Adrenal gland (tissue), 12 donors: ENCODE measurements around the gene PDE7B. TPM values are rescaled to one million over a fixed set of nuclear protein-coding genes. Genes with fewer than 3 reads are reported as not detected.

Experiments used
- DNase-seq, 7 donors: peaks; one replicate each; pipeline ENCODE4 v3.0.0-alpha.2; 2019 to 2020
- H3K27ac ChIP-seq, 5 donors: fragments of 200-600 bp; sonication (generic) in 4 of 5; 1 replicate in 3 of 5; 2 replicates in 2 of 5; pipeline versions ENCODE4 v1.5.1 to v1.8.0; 2016 to 2020; ENCODE audit warnings: mild to moderate bottlenecking in 1 of 5
- H3K27me3 ChIP-seq: fragments of 200-600 bp; 2 replicates; pipeline ENCODE4 v1.8.0; 2021
- H3K36me3 ChIP-seq, 2 donors: fragments of 200-600 bp; replicated peaks in 1 of 2; 1 replicate in 1 of 2; 2 replicates in 1 of 2; pipeline versions ENCODE4 v1.5.1 to v1.8.0; 2018 to 2022
- H3K4me1 ChIP-seq, 2 donors: fragments of 200-600 bp; replicated peaks in 1 of 2; 1 replicate in 1 of 2; 2 replicates in 1 of 2; pipeline versions ENCODE4 v1.5.1 to v1.8.0; 2018 to 2021
- H3K4me3 ChIP-seq, 4 donors: fragments of 200-600 bp; sonication (generic) in 3 of 4; one replicate each; pipeline ENCODE4 v1.5.1; 2016 to 2018
- H3K9me3 ChIP-seq, 3 donors: fragments of 200-600 bp; sonication (generic) in 1 of 3; replicated peaks in 1 of 3; 1 replicate in 2 of 3; 2 replicates in 1 of 3; pipeline versions ENCODE4 v1.5.1 to v1.8.0; 2016 to 2021
- POLR2A ChIP-seq, 2 donors: fragments of 450-650 bp; IDR thresholded peaks; one replicate each; pipeline ENCODE4 v1.6.1; 2017; ENCODE audit warnings: antibody characterized with exemption in 2 of 2, mild to moderate bottlenecking in 2 of 2, moderate library complexity in 1 of 2
- WGBS, 4 donors: extraction: QIAGEN DNeasy Blood & Tissue Kit in 2 of 4; methylation state at CpG; one replicate each; pipeline versions ENCODE4 v1.1.5 to v1.1.7; 2013 to 2017; 5-methylcytosine and 5-hydroxymethylcytosine counted together
- intact Hi-C, 2 donors: fragments of 100-400 bp; cut with DNase I; formaldehyde crosslinking; loops; one replicate each; pipeline versions ENCODE4 v1.14.1 to v1.15.0; 2022 to 2023
- polyA plus RNA-seq, 3 donors: library from polyadenylated mRNA; stranded (reverse); fragments of 200-250 nt in 2 of 3; fragments of 350-450 nt in 1 of 3; fragmentation: Illumina TruSeq in 1 of 3; extraction: RNeasy Lipid Tissue Mini Kit (QIAGEN cat#74804) in 1 of 3; gene quantifications; one replicate each; pipeline ENCODE4 v1.2.3, GENCODE V29; 2013 to 2014
- total RNA-seq, 9 donors: library from RNA; depleted of rRNA in 4 of 9; stranded (reverse); fragments of >200 nt in 4 of 9; fragments of 120-200 nt in 1 of 9; fragmentation: NEBNext Ultra II Directional in 1 of 9; extraction: Animal tissue kit (Norgen Biotek cat#: 25700) in 1 of 9; gene quantifications; one replicate each; pipeline versions ENCODE4 v1.1.0 to v1.2.4, GENCODE V29; 2013 to 2023
- TF ChIP-seq, protein P1 (sequence below), 6 experiments: fragments of 450-650 bp in 4 of 6; fragments of 200-600 bp in 2 of 6; sonication (generic) in 1 of 6; IDR thresholded peaks; 1 replicate in 5 of 6; 2 replicates in 1 of 6; pipeline versions ENCODE4 v1.5.1 to v1.8.0; 2016 to 2021; ENCODE audit warnings: antibody characterized with exemption in 6 of 6, mild to moderate bottlenecking in 2 of 6, moderate library complexity in 1 of 6
- donor health status: healthy with polysubstance abuse.
- donor health status: Bipolar disorder and iron deficiency.
- donor health status: DM: yes; HTN: yes; CAD: no.
- donor health status: DM: no; HTN: no; CAD: no.
- donor health status: DM: no; HTN: no; CAD: no.
- donor health status: DM: yes; HTN: yes; CAD: no.

The PDE7B gene
- total and polyA plus RNA-seq, 12 donors: 1.3 to 11.5 (median 5.2) TPM

DNA sequence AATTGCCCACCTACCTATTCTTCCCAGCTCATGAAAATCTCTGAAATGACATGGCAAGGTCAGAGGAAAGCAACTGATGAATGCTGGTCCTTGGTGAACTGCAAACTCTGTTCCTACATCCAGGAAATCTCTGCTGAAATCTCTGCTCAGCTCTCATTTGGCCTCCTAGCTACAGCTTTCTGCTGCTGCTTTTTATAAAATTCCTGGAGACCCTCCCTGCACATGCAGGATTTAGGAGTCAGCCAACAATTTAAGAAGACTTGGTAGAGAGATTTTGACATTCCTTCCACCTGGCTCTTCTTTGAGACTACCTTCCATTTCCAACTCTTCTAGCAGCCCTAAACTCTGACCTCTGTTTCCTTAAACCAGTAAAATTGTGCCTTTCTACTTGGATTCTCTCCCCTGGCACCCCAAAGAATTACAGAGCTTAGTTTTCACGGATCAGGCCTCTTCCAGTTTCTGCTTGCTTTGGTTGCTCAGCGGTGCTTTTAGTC lies 55.5 kb downstream of the PDE7B start:
- Histone ChIP-seq H3K27me3 (no peaks in the 10 kb centered on the region), H3K36me3 (no peaks in the 10 kb centered on the region), H3K27ac (no peak overlapping the region), H3K9me3 (no peaks in the 10 kb centered on the region), H3K4me1 (peaks cover 0 to 9% of the 10 kb centered on the region in 2 donors), H3K4me3 (no peak overlapping the region)
- intact Hi-C loops: no loop called here
- WGBS, 4 donors: 66 to 88% (median 86%) methylated on average over 2 of the region's 2 CpGs
- TF ChIP-seq POLR2A (IDR thresholded peaks at IDR 0.05): no peak
- TF ChIP-seq, protein P1, sequence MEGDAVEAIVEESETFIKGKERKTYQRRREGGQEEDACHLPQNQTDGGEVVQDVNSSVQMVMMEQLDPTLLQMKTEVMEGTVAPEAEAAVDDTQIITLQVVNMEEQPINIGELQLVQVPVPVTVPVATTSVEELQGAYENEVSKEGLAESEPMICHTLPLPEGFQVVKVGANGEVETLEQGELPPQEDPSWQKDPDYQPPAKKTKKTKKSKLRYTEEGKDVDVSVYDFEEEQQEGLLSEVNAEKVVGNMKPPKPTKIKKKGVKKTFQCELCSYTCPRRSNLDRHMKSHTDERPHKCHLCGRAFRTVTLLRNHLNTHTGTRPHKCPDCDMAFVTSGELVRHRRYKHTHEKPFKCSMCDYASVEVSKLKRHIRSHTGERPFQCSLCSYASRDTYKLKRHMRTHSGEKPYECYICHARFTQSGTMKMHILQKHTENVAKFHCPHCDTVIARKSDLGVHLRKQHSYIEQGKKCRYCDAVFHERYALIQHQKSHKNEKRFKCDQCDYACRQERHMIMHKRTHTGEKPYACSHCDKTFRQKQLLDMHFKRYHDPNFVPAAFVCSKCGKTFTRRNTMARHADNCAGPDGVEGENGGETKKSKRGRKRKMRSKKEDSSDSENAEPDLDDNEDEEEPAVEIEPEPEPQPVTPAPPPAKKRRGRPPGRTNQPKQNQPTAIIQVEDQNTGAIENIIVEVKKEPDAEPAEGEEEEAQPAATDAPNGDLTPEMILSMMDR (IDR thresholded peaks at IDR 0.05): no peak
- DNase-seq: no peak

DNA sequence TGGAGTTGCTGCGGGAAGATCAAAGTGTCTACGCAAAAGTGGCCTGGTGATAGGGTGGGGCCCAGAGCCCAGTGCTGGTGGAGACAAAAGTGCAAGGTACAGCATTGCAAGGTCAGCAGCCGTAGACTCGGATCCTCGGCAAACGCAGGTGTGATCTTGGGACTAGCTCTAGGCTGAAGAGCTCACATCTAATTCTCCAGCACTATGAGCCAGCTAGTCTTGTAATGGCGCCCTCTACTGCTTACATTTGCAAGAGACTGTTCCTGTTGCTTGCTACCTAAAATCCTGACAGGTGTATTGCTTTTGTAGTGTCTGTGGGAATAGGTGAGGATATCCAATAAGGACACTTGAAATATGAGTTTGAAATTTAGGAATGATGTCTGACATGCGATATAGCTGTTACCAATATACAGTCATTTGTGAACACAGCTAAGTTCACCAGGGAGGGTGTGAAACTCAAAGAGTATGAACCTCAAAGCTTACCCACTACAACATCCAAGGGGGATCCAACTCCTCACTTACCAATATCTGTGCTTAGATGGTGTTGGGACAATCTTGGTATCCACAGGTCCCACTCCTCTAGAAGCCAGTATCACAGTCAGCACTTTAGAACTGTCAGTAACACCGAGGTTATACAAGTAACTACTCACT lies 58.4 kb downstream of the PDE7B start:
- TF ChIP-seq, protein P1 (IDR thresholded peaks at IDR 0.05): peak; percentile 18 to 59 (median 50)
- no peak for TF ChIP-seq POLR2A (IDR thresholded peaks at IDR 0.05)
- H3K36me3 ChIP-seq: no peaks in the 10 kb centered on the region
- no peak overlapping the region for H3K4me3 ChIP-seq
- no peak overlapping the region for H3K27ac ChIP-seq
- peak; percentile 15 to 61 (median 39) for DNase-seq
- intact Hi-C loops: no loop called here
- H3K9me3 ChIP-seq: no peaks in the 10 kb centered on the region
- H3K27me3 ChIP-seq: no peaks in the 10 kb centered on the region
- H3K4me1 ChIP-seq: no peaks in the 10 kb centered on the region
- WGBS, 4 donors: 58 to 68% (median 64%) methylated on average over 9 of the region's 9 CpGs

DNA sequence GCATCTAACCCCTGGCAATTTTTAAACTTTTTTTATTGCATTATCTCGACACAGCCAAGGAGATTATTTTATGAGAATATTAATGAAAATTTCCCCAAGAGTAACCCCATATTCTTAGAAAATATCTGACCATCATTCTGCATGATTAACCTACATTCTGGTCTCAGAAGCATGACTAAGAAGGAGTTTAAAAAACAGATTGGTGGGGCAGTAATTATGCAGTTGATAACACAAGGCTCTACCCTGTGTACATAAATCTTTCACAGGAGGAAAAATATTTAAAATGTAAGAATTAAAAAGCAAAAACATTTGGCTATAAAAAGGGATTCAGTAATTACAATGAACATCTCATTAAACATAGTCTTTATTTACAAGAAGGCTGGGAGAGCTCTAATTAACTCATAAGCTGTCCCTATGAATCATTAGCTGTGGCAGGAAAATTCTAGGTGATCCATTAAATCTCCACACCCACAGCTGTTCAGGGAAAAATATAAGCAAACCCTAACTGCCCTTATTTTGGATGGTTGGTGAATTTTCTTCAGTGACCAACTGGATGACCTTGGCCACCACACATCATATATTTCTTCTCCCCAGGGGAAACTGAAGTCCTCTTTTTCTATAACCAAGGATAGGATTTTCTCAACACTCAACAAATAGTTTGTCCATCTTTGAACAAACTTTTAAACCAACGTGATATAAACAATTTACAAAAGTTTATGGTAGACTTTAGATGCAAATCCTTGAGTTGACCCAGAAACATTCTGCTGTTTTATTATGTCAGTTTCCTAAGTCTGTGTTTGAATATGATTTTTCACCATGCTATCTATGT lies 59.5 kb downstream of the PDE7B start:
- no peak overlapping the region for H3K4me3 ChIP-seq
- no peaks in the 10 kb centered on the region for H3K9me3 ChIP-seq
- no peak for DNase-seq
- intact Hi-C loops: no loop called here
- H3K4me1 ChIP-seq: no peaks in the 10 kb centered on the region
- TF ChIP-seq, protein P1 (IDR thresholded peaks at IDR 0.05): no peak
- no peak for TF ChIP-seq POLR2A (IDR thresholded peaks at IDR 0.05)
- no peaks in the 10 kb centered on the region for H3K36me3 ChIP-seq
- H3K27ac ChIP-seq: no peak overlapping the region
- no peaks in the 10 kb centered on the region for H3K27me3 ChIP-seq
- WGBS, 4 donors: 78 to 85% (median 80%) methylated on average over 2 of the region's 2 CpGs

DNA sequence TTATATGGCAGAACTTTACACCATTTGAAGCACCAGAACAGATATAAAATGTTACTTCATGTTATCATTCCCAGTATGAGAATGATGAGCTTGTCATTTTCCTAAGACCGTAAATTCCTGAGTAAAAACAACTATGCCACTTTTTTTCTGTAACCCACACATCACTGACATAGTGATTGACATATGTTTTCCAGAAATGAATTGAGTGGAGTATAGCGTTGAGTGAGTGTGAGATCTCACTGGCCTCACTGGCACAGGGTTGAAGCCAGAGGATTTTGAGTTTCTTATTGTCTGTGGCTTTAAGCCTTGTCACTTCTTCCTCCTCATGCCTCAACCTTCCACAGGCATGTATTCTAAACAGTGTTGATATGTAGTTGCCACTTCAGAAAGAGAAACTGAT lies 62.3 kb downstream of the PDE7B start:
- no peak for DNase-seq
- no peak overlapping the region for H3K27ac ChIP-seq
- 87 to 95% (median 88%) methylated on average over 2 of the region's 2 CpGs for WGBS, 4 donors
- H3K9me3 ChIP-seq: no peaks in the 10 kb centered on the region
- H3K4me3 ChIP-seq: no peak overlapping the region
- intact Hi-C loops: no loop called here
- H3K36me3 ChIP-seq: no peaks in the 10 kb centered on the region
- no peaks in the 10 kb centered on the region for H3K27me3 ChIP-seq
- no peak for TF ChIP-seq POLR2A (IDR thresholded peaks at IDR 0.05)
- TF ChIP-seq, protein P1 (IDR thresholded peaks at IDR 0.05): no peak
- H3K4me1 ChIP-seq: no peaks in the 10 kb centered on the region
